HG03280 (cell line): ENCODE data around the gene SSPN.

ENCODE experiments used
- ATAC-seq: cut with Tn5 transposase; IDR thresholded peaks from one replicate; pipeline ENCODE4 v1.9.1; 2021; ENCODE audit warnings: mild to moderate bottlenecking, moderate library complexity; ENCODE audit not compliant: unreplicated experiment

The SSPN gene

DNA sequence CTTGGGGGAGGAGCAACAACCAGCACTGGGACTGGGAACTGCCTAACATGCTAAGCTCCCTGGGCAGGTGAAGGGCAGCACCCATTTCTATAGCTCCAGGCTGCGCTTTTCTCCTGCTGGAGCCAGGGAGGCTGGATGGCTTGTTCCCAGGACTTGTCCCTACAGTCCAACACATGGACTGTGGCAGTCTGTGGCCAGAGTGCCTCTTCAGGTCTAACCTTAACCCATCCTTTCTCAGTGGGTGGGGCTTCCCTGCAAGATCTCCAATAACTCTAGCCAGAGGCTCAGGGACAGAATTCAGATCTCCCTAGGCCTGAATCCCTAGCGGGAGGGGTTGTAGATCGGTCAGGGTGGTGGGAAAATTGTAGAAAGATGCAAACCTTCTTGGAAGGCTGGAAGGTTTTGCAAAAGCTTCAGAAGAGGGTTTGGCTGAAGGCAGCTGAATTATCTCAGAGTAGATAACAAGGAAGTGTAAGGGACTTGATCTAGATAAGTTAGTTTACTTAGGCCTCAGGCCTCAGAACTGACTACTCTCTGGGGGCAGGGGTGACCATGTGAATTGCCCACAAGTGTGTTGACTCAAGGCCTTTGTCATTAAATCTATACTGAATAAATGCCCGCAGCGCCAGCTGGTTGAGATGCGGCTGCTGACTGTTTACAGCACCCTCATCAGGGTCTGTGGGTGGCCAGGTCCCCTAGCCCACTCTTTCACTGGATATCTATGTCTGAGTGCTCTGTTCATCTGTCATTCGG, 60.7 kb downstream of the SSPN start:
- no peak for ATAC-seq

DNA sequence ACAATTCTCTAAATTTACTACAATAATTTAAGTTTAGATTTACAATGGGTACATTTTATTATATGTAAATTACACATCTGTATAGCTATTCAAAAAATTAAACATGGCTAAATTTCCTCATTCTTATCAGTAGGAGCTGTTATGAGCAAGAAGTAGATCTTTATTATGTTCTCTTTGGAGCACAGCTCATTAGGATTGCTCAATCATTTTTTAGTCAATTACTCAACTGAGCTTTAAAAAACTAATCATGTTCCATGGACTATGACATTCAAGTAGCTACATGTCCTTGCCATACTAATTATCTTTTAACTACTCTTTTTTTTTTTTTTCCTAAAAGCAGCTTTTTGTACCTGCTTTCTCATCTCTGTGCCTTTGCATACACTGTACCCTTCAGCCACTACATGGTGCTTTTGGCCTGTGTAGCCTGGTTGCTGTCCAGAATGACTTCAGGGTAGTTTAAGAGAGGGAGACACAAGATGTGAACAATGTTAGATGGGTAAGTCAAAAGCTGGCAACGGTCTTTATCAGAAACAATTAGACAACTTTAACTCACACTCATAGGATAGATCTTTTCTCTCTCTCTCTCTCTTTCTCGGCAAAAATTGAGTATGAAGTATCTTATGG, 69.0 kb downstream of the SSPN start:
- ATAC-seq = no peak

DNA sequence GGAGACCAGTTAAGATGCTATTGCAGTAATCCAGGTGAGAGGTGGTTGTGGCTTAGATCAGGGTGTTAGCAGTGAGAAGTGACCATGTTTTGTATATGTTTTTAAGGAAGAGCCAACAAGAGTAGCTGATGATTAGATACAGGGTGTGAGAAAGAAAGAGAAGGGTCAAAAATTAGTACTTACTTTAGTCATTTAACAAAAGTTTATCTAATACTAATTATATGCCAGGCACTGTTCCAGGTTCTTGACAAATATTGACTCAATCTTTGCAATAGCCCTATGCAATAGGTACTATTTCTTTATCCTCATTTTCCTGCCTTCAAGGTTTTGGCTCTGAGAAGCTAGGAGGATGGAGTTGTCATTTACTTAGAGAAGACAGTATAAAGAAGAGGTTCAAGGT, 70.2 kb downstream of the SSPN start:
- no peak for ATAC-seq

DNA sequence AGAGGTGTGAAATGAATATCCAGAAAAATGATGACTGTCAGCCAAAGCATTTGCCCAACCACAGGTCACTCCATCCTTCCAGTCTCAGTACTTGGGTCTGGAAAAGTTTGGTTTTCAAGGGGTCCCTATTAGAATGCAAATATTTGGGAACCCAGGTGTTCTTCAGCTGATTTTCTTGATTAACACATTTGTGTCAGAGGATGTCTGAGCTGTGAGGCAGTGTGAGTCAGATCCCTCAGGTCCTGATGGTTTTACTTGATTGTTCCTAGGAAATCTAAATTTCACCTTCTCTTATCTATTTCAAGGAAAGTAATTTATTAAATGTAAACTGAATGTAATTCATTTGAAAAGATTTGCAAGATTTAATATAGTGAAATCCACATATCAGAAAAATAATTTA, 71.5 kb downstream of the SSPN start:
- ATAC-seq = no peak

DNA sequence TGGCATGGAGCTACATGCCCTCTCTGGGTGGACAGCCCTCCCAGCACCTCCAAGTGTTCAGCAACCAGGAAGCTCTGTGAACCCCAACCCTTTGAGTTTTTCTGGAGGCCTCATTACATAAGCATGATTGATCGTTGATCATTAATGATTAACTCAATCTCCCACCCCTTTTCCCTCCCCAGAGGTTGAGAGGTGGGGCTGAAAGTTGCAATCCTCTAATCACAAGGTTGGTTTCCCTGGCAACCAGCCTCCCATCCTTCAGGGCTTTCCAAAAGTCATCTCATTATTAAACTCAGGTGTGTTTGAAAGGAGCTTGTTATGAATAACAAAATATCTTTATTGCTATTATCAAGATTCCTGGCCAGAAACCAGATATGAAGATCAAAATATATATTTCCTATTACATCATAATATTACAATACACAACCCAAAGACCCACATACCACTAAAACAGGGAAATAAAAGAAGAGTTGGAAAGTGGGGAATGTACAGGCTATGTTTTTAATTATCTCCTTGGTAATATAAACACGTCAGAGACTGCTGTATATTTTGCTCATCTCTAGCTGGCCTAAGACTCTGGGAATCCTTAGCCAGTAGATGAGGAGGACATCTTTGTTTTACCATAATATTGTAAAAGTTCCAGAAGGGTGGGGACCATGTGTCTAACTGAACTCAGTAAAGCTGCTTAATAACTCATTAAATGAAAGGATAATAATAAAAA, 73.6 kb downstream of the SSPN start:
- no peak for ATAC-seq

DNA sequence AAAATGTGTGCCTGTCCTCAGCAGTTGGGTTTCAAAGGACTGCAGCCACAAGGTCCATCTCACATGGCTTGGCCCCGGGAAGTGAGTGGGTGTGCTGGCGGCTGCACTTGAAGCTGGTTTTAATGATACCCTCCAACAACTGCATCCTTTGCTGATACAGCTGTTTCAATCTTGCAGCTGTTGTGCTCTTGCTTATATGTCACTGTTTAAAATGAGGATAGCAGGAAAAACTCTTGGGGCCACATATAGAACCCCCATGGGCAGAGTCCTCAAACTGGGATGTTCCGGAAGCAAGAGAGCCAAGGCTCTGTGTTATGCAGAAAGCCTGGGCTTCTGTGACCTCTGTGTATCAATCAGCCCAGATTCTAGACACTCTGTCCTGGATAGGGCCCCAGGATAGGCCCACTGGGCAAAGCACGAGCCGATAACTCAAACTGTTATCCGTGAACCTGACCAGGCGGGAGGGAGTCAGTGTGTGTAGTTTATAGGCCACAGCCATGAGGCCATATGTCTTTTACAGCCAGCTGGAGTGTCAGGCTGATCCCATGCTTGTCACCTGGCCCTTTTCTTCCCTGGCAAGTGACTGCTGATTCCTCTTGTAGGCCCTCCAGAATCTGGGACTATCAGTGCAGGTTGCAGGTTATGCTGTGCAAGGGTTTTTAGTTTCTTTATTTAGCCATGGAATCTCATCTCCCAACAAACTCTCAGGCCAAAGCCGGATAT, 74.3 kb downstream of the SSPN start:
- no peak for ATAC-seq

DNA sequence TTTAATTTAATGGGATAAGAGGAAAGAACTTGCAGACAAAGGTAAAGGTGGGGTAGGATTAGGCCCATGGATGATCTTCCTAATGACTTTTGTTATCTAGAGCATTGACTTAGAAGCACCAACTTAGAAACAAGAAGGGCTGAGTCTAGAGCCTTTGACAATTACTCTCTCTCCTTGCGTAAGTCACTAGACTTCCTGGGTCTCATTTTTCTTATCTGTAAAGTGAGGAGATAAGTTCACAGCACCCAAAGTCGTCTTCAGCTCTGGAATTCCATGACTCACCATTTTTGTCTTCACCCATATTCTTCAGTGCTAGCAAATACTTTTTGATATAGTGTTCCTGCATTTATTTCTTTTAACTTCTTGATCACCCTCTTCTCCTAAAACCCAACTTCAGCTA, 75.7 kb downstream of the SSPN start:
- no peak for ATAC-seq

DNA sequence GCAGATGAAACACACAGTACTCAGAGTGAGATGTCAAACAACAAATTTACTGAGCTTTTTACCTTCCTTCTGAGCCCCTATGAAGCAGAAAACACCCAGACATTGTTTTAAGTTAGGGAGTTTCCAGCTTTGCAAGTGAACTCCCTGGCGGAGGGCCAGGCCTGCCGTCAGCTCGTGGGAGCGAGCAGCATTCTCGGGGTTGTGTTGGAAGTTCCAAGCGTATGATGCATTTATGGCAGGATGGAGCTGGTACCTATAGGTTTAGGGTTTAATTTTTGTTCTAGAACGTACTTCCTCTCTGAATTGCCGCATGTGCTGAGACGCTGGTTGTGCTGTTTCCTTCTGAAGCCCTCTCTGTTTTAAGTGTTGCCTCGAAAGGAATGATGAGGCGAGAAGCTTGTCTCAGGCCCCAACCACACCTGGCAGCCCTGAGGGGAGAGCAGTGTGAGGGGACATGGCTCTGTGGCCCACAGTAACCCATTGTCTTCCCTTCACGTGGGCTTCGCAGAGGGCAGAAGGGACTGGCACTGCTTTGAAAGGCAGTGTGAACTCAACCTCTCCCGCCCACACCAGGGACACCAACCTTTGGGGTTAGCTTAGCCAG, 76.6 kb downstream of the SSPN start:
- ATAC-seq = no peak

DNA sequence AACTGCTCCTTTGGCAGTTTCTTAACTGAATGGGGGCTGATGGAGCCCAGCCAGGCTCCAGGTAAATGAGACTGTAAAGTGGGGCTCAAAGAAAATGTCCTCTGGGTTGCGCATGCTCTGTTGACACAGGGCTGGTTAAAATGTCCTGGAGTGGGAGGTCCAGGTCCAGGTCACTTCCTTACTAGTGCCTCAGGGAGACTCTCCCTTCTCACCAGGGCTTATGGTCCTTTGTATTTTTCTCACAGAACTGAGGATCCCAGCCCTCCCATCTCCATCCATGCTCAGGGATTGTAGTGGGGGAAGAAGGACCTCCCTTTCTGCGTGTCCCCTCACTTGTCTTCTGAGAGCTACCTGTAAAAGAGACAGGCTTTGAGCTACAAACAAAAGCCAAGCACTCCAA, 77.5 kb downstream of the SSPN start:
- no peak for ATAC-seq

DNA sequence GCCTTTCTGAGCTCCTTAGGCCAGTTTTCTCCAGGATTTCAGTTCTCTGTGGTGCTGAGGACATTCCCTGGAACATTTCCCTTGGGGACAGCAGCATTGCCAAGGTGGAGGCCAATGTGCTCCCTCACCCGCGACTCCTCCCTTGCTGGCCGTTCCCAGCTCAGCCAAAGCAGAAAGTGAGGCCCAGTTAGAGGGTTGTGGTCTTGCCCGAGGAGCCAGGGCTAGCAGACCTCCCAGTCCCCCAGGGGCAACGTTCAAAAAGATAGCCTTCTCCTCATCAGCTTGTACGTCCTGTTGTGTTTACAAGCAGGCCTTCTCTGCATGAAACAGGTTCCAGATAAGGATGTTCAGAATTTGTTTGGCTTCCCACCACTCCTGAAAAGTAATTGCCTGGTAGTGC, 78.4 kb downstream of the SSPN start:
- ATAC-seq = no peak

DNA sequence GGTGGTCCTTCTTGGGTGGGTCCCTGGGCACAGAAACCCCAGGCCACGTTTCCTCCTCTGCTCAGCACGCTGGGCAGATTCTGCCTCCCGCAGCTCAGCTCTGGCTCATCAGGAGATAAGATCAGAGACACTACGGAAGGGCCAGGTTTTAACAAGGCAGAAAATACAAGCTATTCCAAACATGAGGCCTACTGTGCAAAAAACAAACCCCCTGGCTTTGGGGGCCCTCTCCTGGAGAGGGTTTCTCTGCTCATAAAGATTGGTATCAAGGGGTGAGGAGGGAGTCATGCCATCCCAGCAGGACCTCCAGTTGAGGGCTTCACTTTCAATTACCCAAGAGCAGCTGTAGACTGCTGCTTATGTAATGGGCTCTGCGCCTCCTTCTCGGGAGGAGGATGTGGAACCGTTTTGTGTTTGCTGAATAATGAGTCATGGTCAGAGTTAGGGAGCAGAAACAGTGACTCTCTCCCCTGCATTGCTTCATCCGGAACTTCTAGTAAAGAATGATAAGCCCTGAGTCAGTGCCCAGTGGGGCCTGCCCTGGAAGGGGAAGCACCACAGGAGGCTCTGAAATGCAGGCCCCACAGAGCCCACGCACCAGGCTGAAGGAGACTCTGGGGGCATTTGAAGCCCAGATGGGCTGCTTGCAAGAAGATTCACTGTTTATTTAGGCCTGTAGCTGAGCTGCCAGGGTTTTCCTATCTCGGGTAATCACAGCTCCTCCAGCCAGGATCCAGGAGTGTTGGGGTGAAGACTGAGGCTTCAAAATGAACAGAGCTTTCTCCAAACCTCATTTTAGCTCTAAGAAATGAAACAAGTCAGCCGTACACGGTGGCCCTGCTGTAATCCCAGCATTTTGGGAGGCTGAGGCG, 79.3 kb downstream of the SSPN start:
- ATAC-seq = peak; percentile 84

DNA sequence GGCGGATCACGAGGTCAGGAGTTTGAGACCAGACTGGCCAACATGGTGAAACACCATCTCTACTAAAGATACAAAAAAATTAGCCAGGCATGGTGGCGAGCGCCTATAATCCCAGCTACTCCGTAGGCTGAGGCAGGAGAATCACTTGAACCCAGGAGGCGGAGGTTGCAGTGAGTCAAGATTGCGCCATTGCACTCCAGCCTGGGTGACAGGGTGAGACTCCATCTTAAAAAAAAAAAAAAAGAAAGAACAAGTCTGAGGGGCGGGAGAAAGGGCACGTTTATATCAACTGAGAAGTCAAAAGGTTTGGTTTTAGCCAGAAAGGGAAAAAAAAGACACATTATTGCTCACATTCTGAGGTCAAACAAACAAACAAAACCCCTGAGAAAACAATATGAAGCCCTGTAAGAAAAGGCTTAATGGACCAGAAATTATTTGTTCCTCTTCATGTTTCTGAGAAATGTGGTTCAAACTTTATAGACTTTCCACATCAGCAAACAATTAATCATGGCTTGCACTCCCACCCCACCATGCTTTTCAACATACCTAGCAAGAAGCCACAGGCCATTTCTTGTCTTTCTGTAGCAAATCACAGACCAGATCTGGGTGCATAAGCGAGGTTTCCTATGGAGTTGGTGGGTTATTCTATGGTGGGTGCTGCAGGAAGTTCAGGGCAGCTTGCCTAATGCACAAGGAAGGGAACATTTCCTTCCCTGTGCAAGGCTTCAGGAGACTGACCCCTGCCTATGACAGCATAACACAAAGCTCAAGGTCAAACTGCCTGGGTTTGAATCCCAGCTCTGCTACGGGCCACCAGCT, 80.1 kb downstream of the SSPN start:
- ATAC-seq = no peak

DNA sequence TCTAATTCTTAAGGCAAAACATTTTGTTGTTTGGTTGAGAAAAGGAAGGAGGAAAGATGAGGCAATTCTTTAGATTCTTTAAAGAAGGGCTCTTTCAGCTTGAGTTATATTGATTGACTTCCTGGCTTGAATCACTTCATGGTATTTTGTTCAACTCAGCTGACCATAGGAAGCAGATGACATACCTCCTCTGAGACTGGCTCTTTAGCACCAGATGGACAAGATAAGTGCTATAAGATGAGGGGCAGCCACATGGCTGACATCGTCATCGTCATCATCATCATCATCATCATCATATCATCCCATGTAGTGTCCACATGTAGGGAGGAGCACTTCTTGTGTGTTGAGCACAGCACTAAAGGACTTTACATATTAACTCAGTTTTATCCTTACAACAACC, 81.3 kb downstream of the SSPN start:
- ATAC-seq = no peak

DNA sequence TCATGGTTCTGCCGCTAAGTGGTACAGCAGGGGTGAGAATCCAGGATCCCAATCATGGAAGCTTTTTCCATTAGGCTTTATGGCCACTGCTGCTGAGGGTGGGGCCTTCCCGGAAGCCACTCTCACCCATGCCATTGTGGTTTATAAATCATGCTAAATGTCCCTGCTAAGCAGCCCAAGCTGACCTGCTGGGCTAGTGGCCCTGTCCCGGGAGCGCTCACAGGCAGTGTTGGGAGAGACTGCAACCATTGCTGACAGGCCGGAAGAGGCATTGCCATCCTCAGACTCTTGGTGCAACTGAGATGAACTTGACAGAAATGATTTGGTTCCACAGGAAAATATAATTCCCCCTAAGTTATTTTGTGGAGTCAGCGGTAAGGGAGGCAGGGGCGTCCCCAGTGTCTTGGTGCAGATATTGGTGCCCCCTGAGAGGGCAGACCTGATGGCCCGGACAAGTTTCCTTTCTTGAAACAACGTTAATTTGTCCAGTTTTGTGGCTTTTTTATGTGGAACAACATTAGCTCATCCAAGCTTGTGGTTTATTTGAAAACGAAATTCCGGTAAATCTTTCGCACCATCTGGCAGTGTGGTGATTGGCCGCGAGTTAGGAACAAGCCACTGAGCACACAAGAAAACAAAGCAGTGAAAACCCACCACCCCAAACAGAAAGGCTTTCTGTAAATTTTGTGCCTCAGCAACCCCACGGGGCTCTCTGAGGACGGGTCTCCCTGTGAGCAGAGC, 82.3 kb downstream of the SSPN start:
- ATAC-seq = no peak

DNA sequence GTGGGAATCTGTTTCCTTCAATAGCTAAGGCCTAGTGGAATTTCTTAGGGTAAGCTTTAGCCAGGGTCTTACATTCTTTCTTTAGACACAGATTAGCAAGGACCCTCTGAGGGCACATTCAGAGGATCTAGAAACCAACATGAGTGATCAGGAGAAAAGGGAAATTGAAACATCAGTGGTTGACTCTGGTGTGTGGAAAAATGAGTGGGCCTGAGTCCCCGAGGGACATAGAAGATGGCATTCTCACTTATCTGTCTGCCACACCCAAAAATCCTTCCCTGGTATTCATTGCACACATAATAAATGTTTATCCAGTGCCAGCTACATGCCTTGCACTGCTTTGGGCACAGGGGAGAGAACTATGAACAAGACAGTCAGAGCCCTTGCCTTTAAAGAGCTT, 82.9 kb downstream of the SSPN start:
- ATAC-seq = no peak

DNA sequence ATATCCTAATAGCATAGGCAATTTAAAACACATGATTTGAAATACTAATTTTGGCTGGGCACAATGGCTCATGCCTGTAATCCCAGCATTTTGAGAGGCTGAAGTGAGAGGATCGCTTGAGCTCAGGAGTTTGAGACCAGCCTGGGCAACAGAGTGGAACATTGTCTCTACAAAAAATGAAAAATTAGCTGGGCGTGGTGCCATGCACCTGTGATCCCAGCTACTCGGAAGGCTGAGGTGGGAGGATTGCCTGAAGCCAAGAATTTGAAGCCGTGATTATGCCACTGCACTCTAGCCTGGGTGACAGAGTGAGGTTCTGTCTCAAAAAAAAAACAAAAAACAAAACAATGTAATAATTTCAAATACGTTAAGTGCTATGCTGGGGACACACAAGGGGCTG, 83.3 kb downstream of the SSPN start:
- no peak for ATAC-seq

DNA sequence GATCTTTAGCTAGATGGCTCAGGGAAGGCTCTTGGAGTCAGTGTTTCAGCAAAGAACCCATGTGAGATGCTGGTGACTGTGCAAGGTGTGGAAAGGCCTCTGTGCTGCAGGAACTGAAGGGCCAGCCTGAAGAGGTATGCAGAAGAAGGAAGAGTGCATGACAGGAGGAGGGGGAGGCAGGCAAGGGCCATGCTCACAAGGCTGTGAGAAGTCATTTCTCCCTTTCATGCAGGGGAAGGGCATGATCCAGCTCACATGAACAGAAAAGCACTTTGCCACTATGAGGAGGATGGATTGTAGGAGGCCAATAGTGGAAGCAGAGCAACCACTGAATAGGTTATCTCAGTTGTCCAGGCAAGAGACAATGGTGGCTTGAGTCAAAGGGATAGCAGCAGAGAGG, 83.7 kb downstream of the SSPN start:
- no peak for ATAC-seq

DNA sequence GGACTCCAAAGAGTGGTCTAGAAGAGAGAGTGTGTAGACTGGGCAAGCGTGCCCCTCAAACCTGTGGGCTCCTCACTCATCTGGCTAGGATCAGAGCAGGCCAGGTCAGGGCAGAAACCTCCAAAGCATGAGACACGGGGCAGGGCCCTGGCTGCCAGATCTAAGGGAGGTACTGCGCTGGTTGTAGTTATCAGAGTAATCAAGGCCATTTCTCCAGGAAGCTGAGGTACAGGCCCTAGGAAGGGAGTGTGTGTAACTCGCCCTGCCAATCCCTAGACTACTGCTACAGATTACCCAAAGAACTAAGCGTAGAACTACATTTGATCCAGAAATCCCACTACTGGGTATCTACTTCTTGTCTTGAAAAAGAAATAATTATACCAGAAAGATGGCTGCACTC, 84.5 kb downstream of the SSPN start:
- ATAC-seq = no peak

DNA sequence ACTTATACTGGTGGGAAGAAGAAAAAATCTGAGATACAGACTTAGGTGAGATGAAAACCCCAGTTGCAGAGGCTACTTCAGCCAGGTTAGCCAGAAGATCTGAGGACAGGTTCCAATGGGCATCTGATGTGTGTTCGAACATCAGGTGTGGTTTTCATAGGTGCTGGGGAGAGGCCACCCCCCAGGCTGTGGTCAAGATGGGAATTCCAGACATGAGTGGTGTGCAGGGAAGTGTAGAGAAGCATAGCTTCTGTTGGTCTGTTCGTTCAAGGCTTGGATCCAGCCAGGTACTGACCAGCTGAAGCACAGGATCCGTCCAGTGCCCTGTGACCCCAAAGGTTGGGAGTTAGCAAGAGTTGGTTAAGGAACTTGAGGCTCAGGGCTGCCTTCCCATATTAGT, 85.5 kb downstream of the SSPN start:
- ATAC-seq = no peak
